Activated naive CD8-positive, alpha-beta T cell treated with anti-CD3 and anti-CD28 coated beads, Interleukin-2, amount 50 U/mL, for 24 hours (primary cell): ENCODE results near the gene MLYCD.

Experiments
- ATAC-seq: fragments of 150-1000 bp; cut with Tn5 transposase; one replicate; pipeline ENCODE4 v1.10.0; 2021
- DNase-seq: peaks from one replicate; pipeline ENCODE4 v3.0.0; 2021
- H3K27ac Mint-ChIP-seq: one replicate; pipeline ENCODE4 v1.8.0; 2021; ENCODE audit warnings: mild to moderate bottlenecking, mixed read lengths
- H3K27me3 Mint-ChIP-seq: one replicate; pipeline ENCODE4 v1.8.0; 2021; ENCODE audit warnings: mixed read lengths
- H3K36me3 Mint-ChIP-seq: one replicate; pipeline ENCODE4 v1.8.0; 2021; ENCODE audit warnings: low read depth, mixed read lengths
- H3K4me1 Mint-ChIP-seq: one replicate; pipeline ENCODE4 v1.8.0; 2021; ENCODE audit warnings: mixed read lengths
- H3K4me3 Mint-ChIP-seq: one replicate; pipeline ENCODE4 v1.8.0; 2021; ENCODE audit warnings: mild to moderate bottlenecking, moderate library complexity, mixed read lengths
- H3K9me3 Mint-ChIP-seq: one replicate; pipeline ENCODE4 v1.8.0; 2021; ENCODE audit warnings: mixed read lengths

Gene MLYCD

GRCh38 chr16:83958137-83958845, 59.4 kb downstream of the MLYCD start:
- Mint-ChIP-seq H3K4me1 (peaks cover 6% of the 10 kb centered on the region), H3K4me3 (no peak overlapping the region), H3K27me3 (peaks cover 16% of the 10 kb centered on the region), H3K36me3 (no peaks in the 10 kb centered on the region), H3K27ac (no peak overlapping the region), H3K9me3 (no peaks in the 10 kb centered on the region)
- ATAC-seq, result no peak
- no peak for DNase-seq

DNA sequence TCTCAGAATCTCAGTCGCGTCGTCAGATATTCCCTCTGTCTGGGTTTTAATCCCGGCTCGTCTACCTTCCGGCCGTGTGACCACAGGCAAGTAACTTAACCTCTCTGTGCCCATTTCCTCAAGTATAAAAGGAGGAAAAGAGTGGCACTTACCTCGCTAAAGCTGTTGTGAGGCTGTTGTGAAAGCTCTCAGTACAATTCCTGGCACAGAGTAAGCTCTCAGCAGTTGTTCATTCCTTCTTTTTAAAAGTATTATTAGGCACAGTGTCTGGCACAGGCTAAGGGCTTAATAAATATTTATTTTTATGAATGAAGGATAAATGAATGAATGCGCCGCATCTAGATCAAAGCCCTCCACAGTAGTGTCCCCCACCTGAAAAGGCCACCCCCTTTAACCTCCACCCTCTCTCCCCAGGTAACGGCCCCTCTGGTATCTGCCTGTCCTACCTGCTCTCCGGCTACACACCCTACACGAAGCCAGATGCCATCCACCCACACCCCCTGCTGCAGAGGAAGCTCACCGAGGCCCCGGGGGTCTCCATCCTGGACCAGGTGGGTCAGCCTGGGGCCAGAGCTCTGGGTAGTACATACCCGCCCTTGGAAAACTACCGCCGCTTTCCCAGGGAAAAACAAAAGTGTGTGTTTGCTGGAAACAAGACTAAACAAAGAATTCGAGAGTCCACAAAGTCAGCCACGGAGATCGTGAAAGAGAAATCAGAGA, 60.1 kb downstream of the MLYCD start:
- no peak overlapping the region for H3K27ac Mint-ChIP-seq
- peaks cover 6% of the 10 kb centered on the region for H3K4me1 Mint-ChIP-seq
- no peak overlapping the region for H3K4me3 Mint-ChIP-seq
- ATAC-seq, result no peak
- H3K9me3 Mint-ChIP-seq, result no peaks in the 10 kb centered on the region
- no peak for DNase-seq
- H3K27me3 Mint-ChIP-seq, result peaks cover 14% of the 10 kb centered on the region
- H3K36me3 Mint-ChIP-seq, result no peaks in the 10 kb centered on the region

DNA sequence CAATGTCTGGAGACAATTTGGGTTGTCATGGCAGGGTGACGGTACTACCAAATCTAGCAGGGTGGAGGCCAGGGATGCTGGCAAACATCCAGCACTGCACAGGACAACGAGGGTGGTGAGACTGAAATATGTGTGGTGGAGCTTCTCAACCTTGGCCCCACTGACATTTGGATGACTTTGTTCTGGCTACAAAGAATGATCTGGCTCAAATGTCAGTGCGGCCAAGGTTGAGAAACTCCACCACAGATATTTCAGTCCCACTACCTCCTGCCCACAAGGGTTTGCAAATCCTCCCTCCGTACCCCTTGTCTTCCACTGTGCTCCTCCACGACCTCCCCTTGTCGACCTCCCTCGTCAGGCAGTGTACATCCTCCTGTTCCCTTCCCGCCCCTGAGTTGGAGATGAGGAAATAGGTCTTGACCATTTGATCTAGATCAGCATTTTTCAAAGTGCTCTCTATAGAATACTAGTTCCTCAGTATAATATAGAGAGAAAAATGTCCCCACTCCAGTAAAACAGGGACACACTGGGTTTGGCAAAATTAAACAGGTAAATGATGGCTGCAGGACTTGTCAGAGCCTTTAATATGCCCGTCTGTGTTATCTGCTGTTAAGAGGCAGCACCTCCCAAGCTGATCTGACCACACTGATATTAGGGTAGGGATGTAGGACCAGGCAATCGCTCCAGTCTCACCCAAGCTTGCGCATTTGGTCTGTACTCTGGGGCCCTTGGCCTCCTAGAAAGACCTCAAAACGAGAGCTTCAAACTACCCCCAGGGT, 60.9 kb downstream of the MLYCD start:
- no peaks in the 10 kb centered on the region for H3K36me3 Mint-ChIP-seq
- no peak overlapping the region for H3K4me3 Mint-ChIP-seq
- ATAC-seq (no peak), DNase-seq (no peak)
- peaks cover 6% of the 10 kb centered on the region for H3K27me3 Mint-ChIP-seq
- H3K9me3 Mint-ChIP-seq, result no peaks in the 10 kb centered on the region
- H3K27ac Mint-ChIP-seq, result no peak overlapping the region
- H3K4me1 Mint-ChIP-seq, result peaks cover 2% of the 10 kb centered on the region

DNA sequence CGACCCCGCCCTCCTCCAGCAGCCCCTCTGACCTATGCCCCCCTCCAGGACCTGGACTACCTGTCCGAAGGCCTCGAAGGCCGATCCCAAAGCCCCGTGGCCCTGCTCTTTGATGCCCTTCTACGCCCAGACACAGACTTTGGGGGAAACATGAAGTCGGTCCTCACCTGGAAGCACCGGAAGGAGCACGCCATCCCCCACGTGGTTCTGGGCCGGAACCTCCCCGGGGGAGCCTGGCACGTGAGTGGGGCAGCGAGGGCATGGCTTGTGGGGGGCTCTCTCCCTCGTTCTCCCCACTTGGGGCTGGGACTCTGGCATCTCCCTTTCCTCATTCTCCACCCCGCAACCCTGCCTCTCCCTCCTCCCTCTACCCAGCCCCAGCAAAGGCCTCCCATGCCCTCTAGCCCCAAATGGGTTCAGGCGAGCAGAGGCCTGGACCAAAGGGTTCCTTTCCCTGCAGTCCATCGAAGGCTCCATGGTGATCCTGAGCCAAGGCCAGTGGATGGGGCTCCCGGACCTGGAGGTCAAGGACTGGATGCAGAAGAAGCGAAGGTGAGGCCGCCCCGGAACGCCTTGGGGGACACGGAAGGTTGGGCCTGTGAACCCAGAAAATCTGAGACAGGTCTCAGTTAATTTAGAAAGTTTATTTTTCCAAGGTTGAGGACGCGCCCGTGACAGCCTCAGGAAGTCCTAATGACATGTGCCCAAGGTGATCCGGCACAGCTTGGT, 61.8 kb downstream of the MLYCD start:
- no peaks in the 10 kb centered on the region for H3K9me3 Mint-ChIP-seq
- no peak overlapping the region for H3K4me3 Mint-ChIP-seq
- DNase-seq (no peak), ATAC-seq (no peak)
- no peak overlapping the region for H3K27ac Mint-ChIP-seq
- H3K27me3 Mint-ChIP-seq, result no peaks in the 10 kb centered on the region
- no peaks in the 10 kb centered on the region for H3K36me3 Mint-ChIP-seq
- H3K4me1 Mint-ChIP-seq, result peaks cover 2% of the 10 kb centered on the region

DNA sequence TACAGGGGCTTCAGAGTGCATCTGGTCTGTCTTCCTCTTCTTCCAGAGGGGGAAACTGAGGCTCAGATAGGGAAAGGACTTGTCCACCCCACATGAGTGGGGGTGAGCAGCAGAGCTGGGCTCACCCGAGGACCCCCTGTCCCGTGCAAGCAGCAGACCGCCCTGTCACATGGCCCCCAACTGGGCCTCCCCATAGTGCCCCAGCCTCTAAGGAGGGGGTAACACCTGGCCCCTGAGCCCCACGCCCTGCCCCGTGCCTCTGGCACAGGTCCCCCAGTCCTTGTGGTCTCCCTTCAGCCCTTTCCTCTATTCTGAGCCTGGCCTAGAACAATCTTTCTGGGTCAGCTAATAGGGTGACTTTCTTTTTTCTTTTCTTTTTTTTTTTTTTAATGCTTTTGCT, 62.7 kb downstream of the MLYCD start:
- Mint-ChIP-seq H3K27ac (no peak overlapping the region), H3K36me3 (no peaks in the 10 kb centered on the region), H3K9me3 (no peaks in the 10 kb centered on the region), H3K4me1 (peaks cover 2% of the 10 kb centered on the region), H3K4me3 (no peak overlapping the region), H3K27me3 (no peaks in the 10 kb centered on the region)
- DNase-seq (no peak), ATAC-seq (no peak)

DNA sequence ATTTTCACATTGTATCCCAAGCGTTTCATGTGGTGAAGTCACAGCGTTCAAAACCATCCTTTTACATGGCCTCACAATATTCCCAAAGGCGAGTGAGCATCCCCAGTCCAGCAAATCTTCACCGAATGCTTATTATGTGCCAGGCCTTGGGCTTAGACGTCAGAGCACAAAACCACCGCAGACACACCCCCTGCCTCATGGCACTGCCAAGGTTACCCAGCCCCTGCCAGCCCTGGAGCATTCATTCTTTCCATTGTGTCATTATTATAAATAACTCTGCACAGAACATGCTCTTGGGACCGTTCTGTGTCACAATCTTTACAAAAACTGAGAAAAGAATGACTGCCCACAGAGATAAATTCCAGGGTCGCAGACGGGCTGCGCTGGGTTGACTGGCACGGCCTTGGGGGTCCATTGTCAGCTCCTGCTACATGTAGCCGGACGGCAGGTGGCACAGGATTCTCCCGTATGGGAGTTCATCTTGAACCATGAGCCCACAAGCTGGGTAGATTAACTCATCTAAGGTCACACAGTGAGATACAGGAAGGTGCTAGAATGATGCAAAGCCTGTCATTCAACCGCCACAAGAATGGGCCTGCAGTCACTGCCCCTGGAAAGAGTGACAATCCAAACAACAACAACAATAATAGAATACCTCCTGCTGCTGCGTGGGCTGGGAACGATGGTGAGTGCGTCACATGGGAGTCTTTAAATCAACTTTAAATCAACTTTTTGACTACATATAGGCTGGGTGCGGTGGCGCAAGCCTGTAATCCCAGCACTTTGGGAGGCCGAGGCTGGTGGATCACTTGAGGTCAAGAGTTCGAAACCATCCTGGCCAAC, 64.6 kb downstream of the MLYCD start:
- ATAC-seq, result no peak
- no peaks in the 10 kb centered on the region for H3K36me3 Mint-ChIP-seq
- H3K4me1 Mint-ChIP-seq, result peaks cover 4% of the 10 kb centered on the region
- no peak overlapping the region for H3K4me3 Mint-ChIP-seq
- peaks cover 6% of the 10 kb centered on the region for H3K27me3 Mint-ChIP-seq
- H3K27ac Mint-ChIP-seq, result no peak overlapping the region
- no peak for DNase-seq
- no peaks in the 10 kb centered on the region for H3K9me3 Mint-ChIP-seq

- no peaks in the 10 kb centered on the region for H3K9me3 Mint-ChIP-seq
- ATAC-seq (no peak), DNase-seq (no peak)
- peaks cover 13% of the 10 kb centered on the region for H3K27me3 Mint-ChIP-seq
- no peaks in the 10 kb centered on the region for H3K36me3 Mint-ChIP-seq
- H3K4me3 Mint-ChIP-seq, result no peak overlapping the region
- H3K4me1 Mint-ChIP-seq, result peaks cover 7% of the 10 kb centered on the region
- no peak overlapping the region for H3K27ac Mint-ChIP-seq
Measured at GRCh38 chr16:83964684-83965443, 65.9 kb downstream of the MLYCD start.

- no peaks in the 10 kb centered on the region for H3K9me3 Mint-ChIP-seq
- no peaks in the 10 kb centered on the region for H3K36me3 Mint-ChIP-seq
- peaks cover 7% of the 10 kb centered on the region for H3K4me1 Mint-ChIP-seq
- DNase-seq (no peak), ATAC-seq (no peak)
- H3K4me3 Mint-ChIP-seq, result no peak overlapping the region
- no peak overlapping the region for H3K27ac Mint-ChIP-seq
- peaks cover 19% of the 10 kb centered on the region for H3K27me3 Mint-ChIP-seq
Measured at GRCh38 chr16:83965444-83966152, 66.7 kb downstream of the MLYCD start.

DNA sequence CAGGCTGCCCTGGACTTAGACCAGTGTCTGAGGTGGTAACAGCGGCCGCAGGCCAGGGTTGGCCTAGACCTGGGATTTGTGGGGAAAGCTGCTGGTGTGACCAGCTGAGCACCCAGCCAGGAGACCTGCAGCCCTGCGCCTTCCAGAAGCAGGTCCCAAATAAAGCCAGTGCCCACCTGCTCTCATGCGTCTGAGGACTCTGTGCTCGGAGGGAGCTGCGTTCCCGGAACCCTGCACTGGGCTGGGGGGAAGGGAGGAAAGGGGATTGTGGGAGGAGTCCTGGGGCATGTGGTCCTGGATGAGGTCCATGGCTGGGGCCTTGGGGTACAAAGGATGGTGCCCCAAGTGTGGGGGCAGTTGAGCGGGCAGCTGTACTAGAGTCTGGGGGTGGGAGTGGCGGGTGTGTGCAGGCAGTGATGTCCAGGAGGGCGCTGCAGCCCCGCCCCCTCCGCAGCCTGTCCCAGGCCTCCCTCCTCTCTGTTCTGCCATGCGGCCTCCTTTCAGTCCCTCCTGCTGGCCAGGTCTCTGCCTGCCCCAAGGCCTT, 67.3 kb downstream of the MLYCD start:
- Mint-ChIP-seq H3K9me3 (no peaks in the 10 kb centered on the region), H3K4me3 (no peak overlapping the region), H3K27ac (no peak overlapping the region), H3K27me3 (peaks cover 21% of the 10 kb centered on the region), H3K4me1 (peaks cover 7% of the 10 kb centered on the region), H3K36me3 (no peaks in the 10 kb centered on the region)
- no peak for DNase-seq
- ATAC-seq, result no peak

GRCh38 chr16:83967091-83967490, 68.2 kb downstream of the MLYCD start:
- Mint-ChIP-seq H3K36me3 (no peaks in the 10 kb centered on the region), H3K27me3 (peaks cover 26% of the 10 kb centered on the region), H3K27ac (no peak overlapping the region), H3K4me3 (no peak overlapping the region), H3K9me3 (no peaks in the 10 kb centered on the region), H3K4me1 (peaks cover 7% of the 10 kb centered on the region)
- DNase-seq (no peak), ATAC-seq (no peak)

DNA sequence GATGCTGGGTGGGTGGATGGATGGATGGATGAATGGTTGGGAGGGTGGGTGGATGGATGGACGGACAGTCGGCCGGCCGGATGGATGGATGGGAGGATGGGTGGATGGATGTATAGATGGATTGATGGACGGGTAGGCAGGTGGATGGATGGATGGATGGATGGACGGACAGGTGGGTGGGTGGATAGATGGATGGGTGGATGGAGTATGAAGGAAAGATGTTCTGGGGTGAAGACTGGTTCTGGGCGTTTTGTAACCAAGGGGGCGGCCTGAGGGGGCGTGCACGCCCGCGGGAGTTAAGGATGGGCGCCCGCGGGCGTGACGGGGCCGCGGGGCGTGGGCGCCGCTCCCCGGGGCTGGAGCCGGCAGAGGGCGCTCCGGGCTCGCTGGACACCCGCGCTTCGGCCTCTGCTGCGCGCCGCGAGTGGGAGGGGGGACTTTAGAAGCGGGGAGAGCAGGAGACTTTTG, 69.0 kb downstream of the MLYCD start, which contains the start of gene NECAB2:
Gene NECAB2 (plus strand): TSS at position 407 of the 468 bp plus-strand sequence. CDS start 405 bp downstream, outside the sequence.
- no peaks in the 10 kb centered on the region for H3K9me3 Mint-ChIP-seq
- ATAC-seq, result no peak
- H3K4me3 Mint-ChIP-seq, result peak within 1 kb of the TSS; percentile 53

DNA sequence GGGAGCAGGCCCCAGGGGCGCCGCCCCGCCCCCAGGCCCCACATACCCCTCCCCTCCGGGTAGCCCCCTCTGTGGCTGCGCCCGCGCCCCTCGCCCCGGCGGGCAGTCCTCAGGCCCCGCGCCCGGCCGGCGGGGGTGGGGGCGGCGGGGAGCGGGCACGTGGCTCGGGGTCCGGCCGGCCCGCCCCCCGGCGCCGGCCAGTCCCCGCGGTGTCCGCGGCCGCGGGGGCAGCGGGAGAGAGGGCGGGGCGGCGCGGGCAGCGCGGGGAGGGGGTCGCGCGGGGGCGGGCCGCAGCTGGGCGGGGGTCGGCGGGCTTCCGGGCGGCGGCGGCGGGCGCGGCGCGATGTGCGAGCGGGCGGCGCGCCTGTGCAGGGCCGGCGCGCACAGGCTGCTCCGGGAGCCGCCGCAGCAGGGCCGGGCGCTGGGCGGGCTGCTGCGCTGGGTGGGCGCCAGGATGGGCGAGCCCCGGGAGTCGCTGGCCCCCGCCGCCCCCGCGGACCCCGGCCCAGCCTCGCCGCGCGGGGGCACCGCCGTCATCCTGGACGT, 69.5 kb downstream of the MLYCD start:
- Mint-ChIP-seq H3K4me3 (no peak overlapping the region), H3K4me1 (peaks cover 7% of the 10 kb centered on the region), H3K36me3 (no peaks in the 10 kb centered on the region), H3K27ac (no peak overlapping the region), H3K9me3 (no peaks in the 10 kb centered on the region), H3K27me3 (peaks cover 26% of the 10 kb centered on the region)
- ATAC-seq (no peak), DNase-seq (no peak)

More for the DNA sequence above, 69.0 kb downstream of the MLYCD start, which contains the start of gene NECAB2:
- Mint-ChIP-seq H3K27me3 (peaks cover 26% of the 10 kb centered on the region), H3K4me1 (peaks cover 7% of the 10 kb centered on the region), H3K27ac (no peak within 1 kb of the TSS), H3K36me3 (no peaks in the 10 kb centered on the region)
- DNase-seq, result peak; percentile 58
